Activated CD8-positive, alpha-beta T cell treated with anti-CD3 and anti-CD28 coated beads, Interleukin-2, amount 10 ng/mL, durations not matched to agents 7 days and 5 days (primary cell): ENCODE measurements around the gene NEDD8. TPM values are rescaled to one million over a fixed set of nuclear protein-coding genes. Genes with fewer than 3 reads are reported as not detected.
A peak's percentile ranks its signal among the peaks of the same experiment; 100 is the strongest.

Source experiments
- ATAC-seq: fragments of 150-1000 bp; cut with Tn5 transposase; one replicate; pipeline ENCODE4 v1.10.0; 2021; ENCODE audit warnings: moderate library complexity
- CTCF ChIA-PET: fragments of 350-600 bp; sonication (Branson Sonifier 250); formaldehyde crosslinking; loops from one replicate; lab custom pipeline; 2021; ENCODE audit warnings: antibody characterized with exemption; lab: Charles Lee
- POLR2A ChIA-PET: fragments of 350-600 bp; sonication (Branson Sonifier 250); formaldehyde crosslinking; loops from one replicate; lab custom pipeline; 2021; ENCODE audit warnings: antibody characterized with exemption; lab: Charles Lee
- DNase-seq: peaks from one replicate; pipeline ENCODE4 v3.0.0-alpha.2; 2020
- H3K27ac Mint-ChIP-seq: one replicate; pipeline ENCODE4 v1.8.0; 2021; ENCODE audit warnings: mild to moderate bottlenecking, mixed read lengths
- H3K27me3 Mint-ChIP-seq: one replicate; pipeline ENCODE4 v1.8.0; 2021; ENCODE audit warnings: low read depth, mixed read lengths
- H3K36me3 Mint-ChIP-seq: one replicate; pipeline ENCODE4 v1.8.0; 2021; ENCODE audit warnings: low read depth, mixed read lengths
- H3K4me1 Mint-ChIP-seq: one replicate; pipeline ENCODE4 v1.8.0; 2021; ENCODE audit warnings: low read depth, mixed read lengths
- H3K4me3 Mint-ChIP-seq: one replicate; pipeline ENCODE4 v1.8.0; 2021; ENCODE audit warnings: mild to moderate bottlenecking, mixed read lengths
- H3K9me3 Mint-ChIP-seq: one replicate; pipeline ENCODE4 v1.8.0; 2022; ENCODE audit warnings: mixed read lengths; ENCODE audit not compliant: insufficient read depth
- total RNA-seq, 2 experiments: library from RNA; stranded (reverse); gene quantifications; one replicate each; pipeline ENCODE4 v1.2.3, GENCODE V29; 2021

Gene NEDD8
- total RNA-seq, 2 experiments from 2014 or later, result 214 to 222 TPM

DNA sequence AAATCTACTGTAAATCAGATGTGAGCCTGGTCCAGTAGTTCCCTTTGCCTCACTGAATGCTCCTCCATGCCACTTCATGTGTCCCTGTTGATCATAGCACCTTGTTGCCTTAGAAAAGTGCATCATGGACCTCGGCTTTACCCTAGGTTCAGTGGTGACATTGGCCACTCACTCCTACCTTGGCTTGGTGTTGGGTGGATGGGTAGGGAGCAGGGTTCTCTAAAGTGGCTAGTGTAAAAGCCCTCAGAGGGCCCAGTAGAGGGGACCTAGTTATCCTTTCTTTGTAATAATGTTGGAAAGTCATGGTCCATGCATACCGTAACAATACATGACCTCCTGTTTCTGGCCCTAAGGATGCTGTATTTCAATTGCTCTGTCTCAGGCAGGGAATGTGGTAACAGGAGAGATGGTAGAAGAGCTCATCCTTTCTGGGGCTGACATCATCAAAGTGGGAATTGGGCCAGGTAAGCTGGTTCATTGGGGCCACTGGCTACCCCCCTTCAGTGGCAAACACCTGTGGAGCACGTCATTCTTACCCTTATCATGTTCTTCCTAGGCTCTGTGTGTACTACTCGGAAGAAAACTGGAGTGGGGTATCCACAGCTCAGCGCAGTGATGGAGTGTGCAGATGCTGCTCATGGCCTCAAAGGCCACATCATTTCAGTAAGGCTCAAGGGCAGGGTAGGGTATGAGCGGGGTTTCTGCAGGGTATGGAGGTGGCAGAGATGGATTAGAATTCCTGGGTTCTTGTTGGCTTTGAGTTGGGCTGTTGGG, 4.7 kb upstream of the NEDD8 start:
- ATAC-seq (no peak), DNase-seq (no peak)
- Mint-ChIP-seq H3K4me1 (peaks cover 61% of the 10 kb centered on the region), H3K27me3 (no peaks in the 10 kb centered on the region), H3K36me3 (peaks cover 67% of the 10 kb centered on the region), H3K9me3 (no peaks in the 10 kb centered on the region), H3K27ac (no peak overlapping the region), H3K4me3 (no peak overlapping the region)
- CTCF ChIA-PET, result interaction anchor here (1.1 to 21.9 kb wide), 4 partner anchors 21 to 195 kb away, joined by 3 to 801 read pairs (median 7); partner anchors contain the start of genes CIDEB, DHRS1, LTB4R and LTB4R2
- POLR2A ChIA-PET, result interaction anchor here (1.0 to 1.4 kb wide), 4 partner anchors 9 to 194 kb away, joined by 3 to 4 read pairs (median 4); partner anchors contain the start of genes CHMP4A and KHNYN

GRCh38 chr14:24235804-24236688, 3.9 kb upstream of the NEDD8 start:
- POLR2A ChIA-PET, result interaction anchor here (1.0 to 1.6 kb wide), 8 partner anchors 8 to 194 kb away, joined by 3 to 7 read pairs (median 4); partner anchors contain the start of genes CHMP4A, KHNYN and MDP1
- ATAC-seq (no peak), DNase-seq (no peak)
- Mint-ChIP-seq H3K36me3 (peaks cover 70% of the 10 kb centered on the region), H3K9me3 (no peaks in the 10 kb centered on the region), H3K4me1 (peaks cover 62% of the 10 kb centered on the region), H3K4me3 (no peak overlapping the region), H3K27ac (no peak overlapping the region), H3K27me3 (no peaks in the 10 kb centered on the region)
- CTCF ChIA-PET, result interaction anchor here (1.1 to 21.9 kb wide), 8 partner anchors 10 to 200 kb away, joined by 3 to 801 read pairs (median 4); partner anchors contain the start of genes CHMP4A, CIDEB, DHRS1 and LTB4R

DNA sequence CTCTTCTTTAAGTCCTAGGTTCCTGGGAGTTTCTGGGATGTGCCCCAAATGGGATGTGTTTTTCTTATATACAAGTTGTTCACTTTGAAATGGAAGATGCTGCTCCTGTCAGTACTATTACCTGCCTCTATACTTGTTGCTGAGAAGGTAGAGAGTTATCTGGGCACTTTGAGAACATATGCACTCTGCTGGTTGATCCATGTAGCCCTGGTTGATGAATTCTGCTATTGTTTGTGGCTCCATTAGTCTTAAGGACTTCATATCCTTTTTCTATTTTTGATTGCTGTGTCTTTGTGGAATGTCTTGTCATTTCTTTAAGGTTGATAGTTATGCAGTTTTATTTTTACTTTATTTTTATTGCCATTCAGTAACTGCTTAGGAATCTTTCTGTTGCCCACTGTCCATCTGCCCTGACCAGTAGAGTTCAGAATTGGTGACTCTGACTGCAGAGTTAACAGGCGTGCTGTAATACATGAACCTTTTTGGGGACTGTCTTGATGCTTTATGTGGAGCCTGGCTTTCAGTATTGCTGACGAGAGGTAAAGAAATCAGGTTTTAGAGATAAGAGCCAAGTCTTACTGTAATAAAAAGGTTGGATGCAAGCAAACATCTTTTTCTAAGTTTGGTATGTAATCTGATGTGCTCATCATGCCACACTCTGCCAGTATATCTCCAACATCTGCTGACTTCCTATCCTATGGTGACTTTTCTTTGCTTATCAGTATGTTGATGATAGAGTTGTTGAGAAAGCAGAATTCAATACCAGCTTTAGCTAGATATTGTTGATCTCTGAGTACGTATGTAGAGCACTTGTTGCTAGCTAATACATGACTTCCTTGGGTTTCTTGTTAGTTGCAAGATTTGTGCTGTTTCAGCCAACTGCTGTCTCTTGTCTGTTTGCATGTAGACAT, 2.2 kb upstream of the NEDD8 start:
- DNase-seq (no peak), ATAC-seq (no peak)
- no peaks in the 10 kb centered on the region for H3K27me3 Mint-ChIP-seq
- peak overlapping the region; percentile 32 for H3K27ac Mint-ChIP-seq
- H3K4me3 Mint-ChIP-seq, result peak overlapping the region; percentile 89
- H3K9me3 Mint-ChIP-seq, result no peaks in the 10 kb centered on the region
- POLR2A ChIA-PET, result interaction anchor here (0.8 to 2.8 kb wide), 6 partner anchors 8 to 87 kb away, joined by 3 to 23 read pairs (median 4); partner anchors contain the start of genes IRF9, LTB4R2, MDP1 and TINF2
- CTCF ChIA-PET, result interaction anchor here (0.5 to 21.9 kb wide), 12 partner anchors 8 to 1120 kb away, joined by 3 to 801 read pairs (median 4); partner anchors contain the start of genes CHMP4A, CIDEB, DHRS1 and LTB4R
- peaks cover 57% of the 10 kb centered on the region for H3K36me3 Mint-ChIP-seq
- H3K4me1 Mint-ChIP-seq, result peaks cover 55% of the 10 kb centered on the region

GRCh38 chr14:24233538-24233866, 1.3 kb upstream of the NEDD8 start:
- CTCF ChIA-PET, result interaction anchor here (2.1 to 21.9 kb wide), 2 partner anchors 9 to 68 kb away, joined by 19 to 801 read pairs; partner anchors contain the start of genes CIDEB, DHRS1, LTB4R and LTB4R2
- Mint-ChIP-seq H3K9me3 (no peaks in the 10 kb centered on the region), H3K4me1 (peaks cover 50% of the 10 kb centered on the region), H3K36me3 (peaks cover 52% of the 10 kb centered on the region), H3K27ac (peak overlapping the region; percentile 90), H3K27me3 (no peaks in the 10 kb centered on the region), H3K4me3 (peak overlapping the region; percentile 89)
- POLR2A ChIA-PET, result interaction anchor here (0.7 to 2.8 kb wide), 5 partner anchors 9 to 678 kb away, joined by 3 to 23 read pairs (median 4); partner anchors contain the start of genes DHRS1, LTB4R2, MDP1 and NOP9
- DNase-seq, result no peak
- no peak for ATAC-seq

DNA sequence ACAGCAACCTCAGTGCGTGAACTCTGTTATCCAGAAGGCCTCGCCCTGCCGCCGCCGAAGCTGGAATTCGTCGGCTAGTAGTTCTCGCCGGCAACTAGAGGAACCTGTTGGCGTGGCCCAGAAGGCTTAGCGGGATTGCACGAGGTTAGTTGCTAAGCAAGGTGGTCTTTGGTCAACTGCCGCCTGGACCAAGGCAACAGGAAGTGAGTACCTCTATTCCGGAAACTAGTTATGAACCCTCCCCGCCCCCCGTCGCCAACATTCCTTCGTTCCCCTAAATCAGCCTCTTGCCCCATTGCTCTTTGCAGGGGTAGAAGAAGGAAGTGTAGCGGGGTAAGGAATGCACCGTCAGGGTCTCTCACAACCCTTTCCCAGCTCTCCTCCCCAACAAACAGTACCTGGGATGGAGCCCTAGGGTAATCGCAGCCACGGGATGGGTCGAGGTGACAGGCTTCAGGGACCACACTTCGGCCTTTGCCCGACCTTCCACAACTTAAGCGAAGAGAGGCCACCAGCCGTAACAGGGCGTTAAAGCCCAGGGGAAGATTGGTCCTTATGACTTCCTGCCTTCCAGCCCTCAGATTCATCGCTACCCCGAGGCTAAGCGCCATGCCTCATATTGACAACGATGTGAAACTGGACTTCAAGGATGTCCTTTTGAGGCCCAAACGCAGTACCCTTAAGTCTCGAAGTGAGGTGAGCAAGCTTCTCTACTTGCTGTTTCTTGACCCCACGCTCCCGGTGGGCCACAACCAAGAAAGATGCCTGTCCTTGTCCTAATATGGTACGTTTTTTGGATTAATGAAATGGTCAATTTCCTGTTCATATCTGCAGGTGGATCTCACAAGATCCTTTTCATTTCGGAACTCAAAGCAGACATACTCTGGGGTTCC, 724 bp upstream of the NEDD8 start, which contains the start of gene GMPR2:
GMPR2 (plus strand) TSS at position 285 of the 893 bp plus-strand sequence; CDS start at position 610, 325 bp downstream.
- H3K27me3 Mint-ChIP-seq, result no peaks in the 10 kb centered on the region
- H3K36me3 Mint-ChIP-seq, result peaks cover 48% of the 10 kb centered on the region
- ChIA-PET CTCF (interaction anchor here (1.2 to 21.9 kb wide), 3 partner anchors 9 to 69 kb away, joined by 9 to 801 read pairs (median 19); partner anchors contain the start of genes CIDEB, DHRS1, LTB4R and LTB4R2), POLR2A (interaction anchor here (0.7 to 2.8 kb wide), 5 partner anchors 9 to 677 kb away, joined by 3 to 23 read pairs (median 4); partner anchors contain the start of genes DHRS1, MDP1, NOP9 and RABGGTA)
- H3K9me3 Mint-ChIP-seq, result no peaks in the 10 kb centered on the region
- ATAC-seq (peak; percentile 50), DNase-seq (peak; percentile 49)
- H3K27ac Mint-ChIP-seq, result peak within 1 kb of the TSS; percentile 90
- H3K4me3 Mint-ChIP-seq, result peak within 1 kb of the TSS; percentile 89
- peaks cover 45% of the 10 kb centered on the region for H3K4me1 Mint-ChIP-seq

GRCh38 chr14:24231263-24232120, 675 bp downstream of the NEDD8 start:
- POLR2A ChIA-PET, result interaction anchor here (0.6 to 2.1 kb wide), 2 partner anchors 18 to 36 kb away, joined by 5 to 11 read pairs; partner anchors contain the start of gene CHMP4A

GRCh38 chr14:24228902-24229301, 3.3 kb downstream of the NEDD8 start:
- peak overlapping the region; percentile 42 for H3K27ac Mint-ChIP-seq
- ChIA-PET POLR2A (interaction anchor here (1.0 to 1.9 kb wide), 2 partner anchors 14 to 15 kb away, joined by 4 to 8 read pairs; partner anchors contain the start of genes CHMP4A and TINF2), CTCF (interaction anchor here (1.1 to 2.1 kb wide), 4 partner anchors 9 to 79 kb away, joined by 3 to 10 read pairs (median 6); partner anchors contain the start of genes CHMP4A and CIDEB)
- H3K9me3 Mint-ChIP-seq, result no peaks in the 10 kb centered on the region
- no peak overlapping the region for H3K4me3 Mint-ChIP-seq
- DNase-seq (no peak), ATAC-seq (no peak)
- H3K27me3 Mint-ChIP-seq, result no peaks in the 10 kb centered on the region
- H3K4me1 Mint-ChIP-seq, result peaks cover 47% of the 10 kb centered on the region
- peaks cover 25% of the 10 kb centered on the region for H3K36me3 Mint-ChIP-seq

More at GRCh38 chr14:24231263-24232120, 675 bp downstream of the NEDD8 start:
- DNase-seq, result peak; percentile 56
- CTCF ChIA-PET, result interaction anchor here (0.6 to 1.3 kb wide), 8 partner anchors 10 to 138 kb away, joined by 3 to 7 read pairs (median 4); partner anchors contain the start of genes CIDEB, MDP1, PCK2 and TINF2
- Mint-ChIP-seq H3K4me1 (peaks cover 52% of the 10 kb centered on the region), H3K9me3 (no peaks in the 10 kb centered on the region), H3K27ac (peak overlapping the region; percentile 90), H3K4me3 (peak overlapping the region; percentile 89), H3K36me3 (peaks cover 42% of the 10 kb centered on the region), H3K27me3 (no peaks in the 10 kb centered on the region)
- ATAC-seq, result peak; percentile 45

DNA sequence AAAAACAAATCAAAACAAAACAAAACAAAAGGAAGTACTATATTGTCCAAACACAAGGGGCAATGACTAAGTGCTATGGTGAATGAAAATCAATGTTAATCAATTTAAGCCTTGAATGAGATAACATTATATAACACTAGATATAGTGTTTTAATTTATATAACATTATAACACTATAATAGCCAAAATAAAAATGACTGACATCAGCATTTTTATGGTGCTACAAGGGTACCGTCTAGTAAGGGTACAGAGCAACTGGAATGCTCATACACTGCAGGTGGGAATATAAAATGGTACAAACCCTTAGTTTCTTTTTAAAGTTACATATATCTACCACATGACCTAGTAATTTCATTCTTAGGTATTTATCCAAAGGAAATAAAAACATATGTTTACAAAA, 5.7 kb downstream of the NEDD8 start:
- CTCF ChIA-PET, result interaction anchor here (1.4 kb wide), 1 partner anchor 16 kb away, joined by 7 read pairs; the partner anchor contains the start of gene TINF2
- ATAC-seq (no peak), DNase-seq (no peak)
- no peaks in the 10 kb centered on the region for H3K27me3 Mint-ChIP-seq
- peaks cover 23% of the 10 kb centered on the region for H3K36me3 Mint-ChIP-seq
- POLR2A ChIA-PET, result interaction anchor here (1.2 kb wide), 1 partner anchor 16 kb away, joined by 5 read pairs; the partner anchor contains the start of gene TINF2
- H3K4me1 Mint-ChIP-seq, result peaks cover 38% of the 10 kb centered on the region
- H3K4me3 Mint-ChIP-seq, result no peak overlapping the region
- no peak overlapping the region for H3K27ac Mint-ChIP-seq
- no peaks in the 10 kb centered on the region for H3K9me3 Mint-ChIP-seq
